Activated CD8-positive, alpha-beta memory T cell treated with anti-CD3 and anti-CD28 coated beads for 24 hours (primary cell): ENCODE measurements around the gene BANK1.

Source experiments
- DNase-seq: peaks from one replicate; pipeline ENCODE4 v3.0.0-alpha.2; 2020

Gene BANK1

GRCh38 chr4:101818362-101818761 lies 27.8 kb downstream of the BANK1 start:
- no peak for DNase-seq

DNA sequence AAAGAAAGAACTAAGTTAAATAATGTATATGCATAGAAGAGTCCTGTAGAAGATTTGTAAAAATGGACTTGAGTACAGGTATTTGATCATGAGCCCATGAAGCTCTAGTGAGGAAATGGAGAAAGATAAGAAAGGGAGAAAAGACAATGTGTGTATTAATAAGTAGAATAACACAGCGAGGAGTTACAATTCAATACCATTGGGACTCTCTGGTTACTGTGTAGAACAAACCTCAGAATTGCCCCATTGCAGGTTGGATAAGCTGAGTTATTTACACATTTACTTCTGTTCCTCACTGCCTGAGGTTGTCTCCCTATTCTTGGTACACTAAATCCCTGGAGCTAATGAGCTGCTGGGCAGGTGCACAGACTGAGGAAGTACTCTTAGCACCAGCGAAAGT lies 33.3 kb downstream of the BANK1 start:
- no peak for DNase-seq

DNA sequence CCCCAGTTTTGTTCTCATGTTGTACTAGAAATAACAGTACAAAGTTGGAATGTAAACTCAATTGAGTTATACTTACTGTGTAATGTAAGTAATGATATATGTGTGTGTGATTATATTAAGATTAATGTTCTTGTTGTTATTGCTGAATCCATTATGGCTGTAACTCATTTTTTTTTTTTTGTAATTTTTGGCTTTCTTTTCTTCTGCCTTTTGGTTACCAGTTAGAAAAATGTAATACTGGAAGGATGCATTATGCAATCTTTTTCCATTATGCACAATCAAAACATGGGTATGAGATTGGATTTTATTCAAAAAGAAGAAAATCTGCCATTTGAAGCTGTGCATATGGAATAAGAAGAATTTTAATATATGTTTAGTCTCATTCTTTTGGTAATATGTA lies 34.0 kb downstream of the BANK1 start:
- no peak for DNase-seq

DNA sequence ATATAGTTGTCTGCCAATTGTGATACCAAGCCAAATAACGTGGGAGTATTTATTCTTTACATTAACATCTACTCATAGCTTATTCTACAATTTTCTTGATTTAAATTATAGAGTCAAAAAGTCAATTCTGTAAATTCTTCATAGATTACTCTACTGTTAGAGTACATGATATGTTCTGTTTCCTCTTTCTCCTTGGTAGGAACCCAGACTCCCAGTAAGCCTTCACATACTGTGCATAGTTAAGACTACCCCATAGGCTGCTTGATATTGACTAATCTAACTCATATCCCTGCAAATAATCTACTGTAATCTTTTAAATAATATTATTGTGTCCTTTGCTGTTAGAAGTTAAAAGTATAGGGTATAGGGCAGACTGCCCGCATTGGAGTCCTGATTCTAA lies 35.4 kb downstream of the BANK1 start:
- no peak for DNase-seq

DNA sequence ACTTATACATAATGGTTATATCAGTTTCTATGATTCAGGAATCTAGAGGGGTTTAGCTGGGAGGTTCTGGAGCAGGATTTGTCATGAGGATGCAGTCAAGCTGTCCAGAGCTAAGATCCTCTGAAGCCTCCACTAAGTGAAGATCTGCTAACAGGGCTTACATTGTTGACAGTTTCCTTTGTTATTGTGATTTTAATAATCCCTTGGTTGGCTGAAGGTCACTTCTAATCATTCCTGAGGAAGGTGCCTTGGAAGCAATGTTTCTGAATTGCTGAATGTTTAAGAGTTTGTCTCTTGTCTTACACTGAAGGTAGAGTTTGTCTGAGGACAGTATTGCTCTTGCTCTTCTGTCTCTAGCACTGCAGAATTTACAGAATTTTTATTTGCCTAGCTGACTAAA lies 41.3 kb downstream of the BANK1 start:
- DNase-seq = no peak

DNA sequence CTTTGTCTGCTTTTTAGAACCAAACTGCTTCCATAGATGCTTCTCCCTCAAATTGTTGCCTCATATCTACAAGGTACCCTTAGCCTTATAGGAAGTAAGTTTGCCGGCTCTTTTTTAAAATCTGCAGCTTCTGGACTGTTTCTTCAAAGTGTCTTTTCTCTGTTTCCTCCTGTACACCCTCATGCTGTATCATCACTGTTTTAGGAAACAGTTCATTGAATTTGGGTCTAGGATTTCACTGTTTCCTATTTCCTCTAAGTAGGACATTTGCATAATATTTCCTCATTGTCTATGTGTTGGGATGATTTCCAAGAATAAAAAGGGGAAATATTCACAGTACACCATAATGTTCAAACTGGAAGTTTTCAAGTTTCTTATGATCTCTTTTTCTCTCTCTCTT lies 43.0 kb downstream of the BANK1 start:
- DNase-seq = no peak

GRCh38 chr4:101835121-101835904 lies 44.8 kb downstream of the BANK1 start:
- no peak for DNase-seq

- DNase-seq = no peak
Measured at GRCh38 chr4:101843054-101843453, 52.5 kb downstream of the BANK1 start.

GRCh38 chr4:101846550-101846949 lies 56.0 kb downstream of the BANK1 start:
- no peak for DNase-seq

DNA sequence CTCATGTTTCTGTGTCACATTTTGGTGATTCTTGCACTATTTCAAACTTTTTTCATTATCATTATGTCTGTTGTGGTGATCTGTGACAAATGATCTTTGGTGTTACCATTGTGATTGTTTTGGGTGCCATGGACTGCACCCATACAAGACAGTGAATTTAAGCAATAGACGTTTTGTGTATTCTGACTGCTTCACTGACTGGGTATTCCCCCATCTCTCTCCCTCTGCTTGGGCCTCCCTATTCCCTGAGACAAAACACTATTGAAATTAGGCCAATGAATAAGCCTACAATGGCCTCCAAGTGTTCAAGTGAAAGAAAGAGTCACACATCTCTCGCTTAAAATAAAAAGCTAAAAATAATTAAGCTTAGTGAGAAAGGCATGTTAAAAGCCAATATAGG lies 60.2 kb downstream of the BANK1 start:
- DNase-seq = no peak

DNA sequence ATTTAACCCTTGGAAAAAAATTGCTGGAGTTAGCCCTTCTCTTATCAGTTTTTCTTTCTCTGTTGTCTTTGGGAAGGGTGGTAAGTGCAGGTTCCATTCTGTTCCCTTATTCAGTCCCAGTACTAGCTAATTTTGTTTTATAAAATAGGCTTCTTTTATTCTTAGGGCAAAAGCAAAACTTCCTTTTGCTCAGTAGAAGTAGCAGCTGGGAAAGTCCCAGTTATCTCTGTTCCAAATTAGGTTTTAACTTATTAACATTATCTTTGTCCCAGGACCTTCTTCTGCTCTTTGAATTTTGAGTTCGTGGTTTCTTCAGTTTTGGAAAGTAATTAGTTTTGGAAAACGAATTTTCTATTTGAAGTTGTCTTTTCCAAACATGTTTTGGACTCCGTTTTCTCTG lies 61.1 kb downstream of the BANK1 start:
- DNase-seq = no peak

- no peak for DNase-seq
Measured at GRCh38 chr4:101853028-101853427, 62.5 kb downstream of the BANK1 start.

- no peak for DNase-seq
Measured at GRCh38 chr4:101853691-101854090, 63.2 kb downstream of the BANK1 start.

GRCh38 chr4:101855239-101855638 lies 64.7 kb downstream of the BANK1 start:
- no peak for DNase-seq

DNA sequence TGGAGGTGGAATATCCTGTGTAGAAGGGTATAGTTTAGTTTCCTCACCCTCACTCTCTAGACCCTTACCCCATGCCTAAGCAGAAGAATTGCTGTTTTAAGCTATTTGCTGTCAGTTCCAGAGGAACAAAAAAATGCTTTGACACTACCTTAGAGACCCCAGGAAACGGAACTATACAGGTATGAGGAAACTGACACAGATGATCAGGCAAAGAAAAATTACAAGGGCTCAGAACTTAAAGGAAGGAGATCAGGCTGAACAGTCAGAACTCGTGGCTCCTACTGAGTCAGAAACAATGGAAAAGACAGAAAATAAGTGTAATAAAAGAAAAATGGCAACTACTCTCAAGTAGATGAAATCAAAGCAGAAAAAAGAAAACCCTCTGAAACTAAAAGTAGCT lies 65.6 kb downstream of the BANK1 start:
- no peak for DNase-seq

DNA sequence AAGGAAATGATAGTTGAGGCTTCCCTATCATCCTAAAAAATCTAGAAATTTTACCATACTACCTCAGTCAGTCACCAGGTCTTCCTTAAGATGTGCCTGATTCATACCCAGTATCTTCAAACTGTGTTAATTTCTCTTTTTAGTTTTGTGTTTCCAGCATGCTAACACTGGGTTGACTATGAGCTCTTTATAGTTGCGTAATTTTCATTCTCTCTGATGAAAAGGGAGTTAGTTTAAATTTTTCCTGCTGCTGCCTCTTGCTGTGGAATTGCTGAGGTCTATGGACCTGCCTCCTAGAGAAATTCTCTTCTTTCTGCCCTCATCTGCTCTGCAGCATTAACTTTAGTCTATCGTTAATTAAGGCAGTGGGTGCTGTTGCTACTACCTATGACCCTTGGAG lies 66.6 kb downstream of the BANK1 start:
- DNase-seq = no peak

GRCh38 chr4:101858641-101859040 lies 68.1 kb downstream of the BANK1 start:
- DNase-seq = no peak

- DNase-seq = no peak
Measured at GRCh38 chr4:101862595-101862994, 72.1 kb downstream of the BANK1 start.

DNA sequence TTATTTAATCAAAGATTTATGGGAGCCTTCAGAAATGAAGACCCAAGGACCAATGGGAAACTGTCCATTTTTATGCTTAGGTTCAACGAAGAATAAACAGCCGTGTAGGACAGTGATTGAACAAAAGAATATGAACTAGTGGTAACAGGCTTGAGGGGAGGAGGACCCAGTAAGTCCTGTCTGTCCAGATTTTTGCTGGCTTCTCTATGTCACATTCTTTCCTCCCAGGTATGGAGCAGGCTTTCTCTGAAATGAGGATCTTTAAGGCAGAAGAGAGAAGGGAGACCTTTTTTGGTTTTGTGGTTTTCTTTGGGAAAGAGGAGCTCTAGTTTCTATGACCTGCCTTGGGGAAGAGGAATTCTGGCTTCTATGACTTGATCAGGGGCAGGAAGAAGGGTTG lies 74.1 kb downstream of the BANK1 start:
- DNase-seq = no peak

GRCh38 chr4:101865501-101866062 lies 75.1 kb downstream of the BANK1 start:
- DNase-seq = no peak

DNA sequence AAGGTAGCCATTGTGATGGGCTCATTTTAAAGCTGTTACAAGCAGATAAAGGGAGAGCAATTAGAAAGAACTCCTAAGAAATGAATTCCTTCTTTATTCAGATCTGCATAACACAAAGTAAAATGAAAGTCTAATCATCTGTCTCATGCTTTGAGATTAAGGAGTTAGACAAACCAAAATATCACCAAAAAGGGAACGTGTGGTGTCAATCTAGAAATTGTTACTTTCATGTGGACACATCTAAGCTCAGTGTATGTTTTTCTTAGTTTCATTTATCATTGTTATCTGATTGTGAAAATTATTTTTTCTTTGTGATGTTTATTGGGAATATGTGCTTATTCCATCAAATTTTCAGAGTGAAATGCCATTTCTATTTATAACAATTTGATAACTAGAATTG lies 80.3 kb downstream of the BANK1 start:
- no peak for DNase-seq

- DNase-seq = no peak
Measured at GRCh38 chr4:101871962-101872676, 81.6 kb downstream of the BANK1 start.

GRCh38 chr4:101885574-101885973 lies 95.0 kb downstream of the BANK1 start:
- no peak for DNase-seq

GRCh38 chr4:101886826-101887225 lies 96.3 kb downstream of the BANK1 start:
- DNase-seq = no peak
